ENCODE results near the gene TNFRSF18. TPM values are rescaled to one million over a fixed set of nuclear protein-coding genes. Genes with fewer than 3 reads are reported as not detected.
"Not testable (repeated sequence)": the region's sequence is repeated elsewhere in the genome, so short reads cannot be mapped to it uniquely, and the experiment has no call there.

The TNFRSF18 gene
- total and polyA plus RNA-seq, 2 donors, result 0.77 TPM; not detected in 1

- Histone ChIP-seq H3K36me3 (ENCODE audit: insufficient read depth) (no peaks in the 10 kb centered on the region), H3K4me3 (ENCODE audit: low read depth, low read length) (no peak overlapping the region), H3K27ac (ENCODE audit: low read depth) (no peak overlapping the region), H3K4me1 (ENCODE audit: insufficient read depth) (no peaks in the 10 kb centered on the region)
- WGBS, result 92% methylated on average over 48 of the region's 48 CpGs
- no peak for DNase-seq (ENCODE audit: extremely low spot score)
These were observed 8.6 kb downstream of the TNFRSF18 start for GRCh38 chr1:1197551-1198422.

DNA sequence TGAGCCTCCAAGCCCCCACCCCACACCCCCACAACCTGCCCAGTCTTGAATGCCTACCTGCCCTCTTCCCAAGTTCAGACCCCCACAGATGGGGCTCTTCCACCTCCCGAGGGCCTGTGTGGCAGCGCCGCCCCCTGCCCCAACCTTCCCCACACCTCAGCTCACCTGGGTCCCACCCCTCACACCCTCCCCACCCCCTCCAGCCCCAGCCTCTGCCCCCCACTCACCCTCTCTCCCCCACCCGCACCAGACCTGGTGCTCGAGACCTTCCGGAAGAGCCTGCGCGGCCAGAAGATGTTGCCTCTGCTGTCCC is 9.2 kb downstream of the TNFRSF18 start:
- H3K4me3 ChIP-seq (ENCODE audit: low read depth, low read length), result no peak overlapping the region
- no peak for DNase-seq (ENCODE audit: extremely low spot score)
- H3K4me1 ChIP-seq (ENCODE audit: insufficient read depth), result no peaks in the 10 kb centered on the region
- H3K36me3 ChIP-seq (ENCODE audit: insufficient read depth), result no peaks in the 10 kb centered on the region
- no peak overlapping the region for H3K27ac ChIP-seq (ENCODE audit: low read depth)
- 83% methylated on average over 8 of the region's 8 CpGs for WGBS

DNA sequence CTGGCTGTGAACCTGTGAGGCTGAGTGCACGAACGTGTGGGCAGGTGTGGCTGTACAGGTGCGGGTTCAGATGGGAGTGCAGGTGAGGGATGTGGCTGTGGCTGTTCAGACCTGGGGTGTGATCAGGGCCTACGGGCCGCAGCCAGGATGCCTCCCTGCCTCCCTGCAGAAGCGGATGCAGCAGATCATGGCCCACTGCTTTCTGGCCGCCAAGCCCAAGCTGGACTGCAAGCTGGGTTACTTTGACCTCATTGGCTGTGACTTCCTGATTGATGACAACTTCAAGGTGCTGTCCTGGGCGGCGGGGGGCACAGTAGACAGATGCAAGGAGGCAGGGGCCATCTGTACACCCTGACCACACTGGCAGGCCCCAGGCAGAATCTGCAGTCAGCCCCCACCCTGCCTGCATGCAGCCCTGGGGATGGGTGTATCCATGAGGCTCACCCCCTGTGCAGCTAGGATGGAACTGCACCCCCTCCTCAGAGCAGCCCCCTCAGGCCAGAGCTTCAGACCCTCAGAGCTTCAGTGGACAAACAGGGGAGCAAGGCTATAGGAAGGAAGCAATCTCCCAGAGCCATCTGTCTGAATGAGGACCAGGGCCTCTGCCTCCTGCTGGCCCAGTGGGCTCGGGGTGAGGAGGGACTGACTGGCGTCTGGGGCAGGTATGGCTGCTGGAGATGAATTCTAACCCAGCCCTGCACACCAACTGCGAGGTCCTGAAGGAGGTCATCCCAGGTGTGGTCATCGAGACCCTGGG is 9.8 kb downstream of the TNFRSF18 start:
- Histone ChIP-seq H3K36me3 (ENCODE audit: insufficient read depth) (no peaks in the 10 kb centered on the region), H3K4me3 (ENCODE audit: low read depth, low read length) (no peak overlapping the region), H3K4me1 (ENCODE audit: insufficient read depth) (no peaks in the 10 kb centered on the region), H3K27ac (ENCODE audit: low read depth) (no peak overlapping the region)
- WGBS, result 80% methylated on average over 13 of the region's 13 CpGs
- DNase-seq (ENCODE audit: extremely low spot score), result no peak

GRCh38 chr1:1195726-1196125 is 10.7 kb downstream of the TNFRSF18 start:
- H3K36me3 ChIP-seq (ENCODE audit: insufficient read depth); H3K4me1 ChIP-seq (ENCODE audit: insufficient read depth); H3K4me3 ChIP-seq (ENCODE audit: low read depth, low read length); DNase-seq (ENCODE audit: extremely low spot score); H3K27ac ChIP-seq (ENCODE audit: low read depth): not testable (repeated sequence)
- WGBS, result 94% methylated on average over 6 of the region's 6 CpGs

DNA sequence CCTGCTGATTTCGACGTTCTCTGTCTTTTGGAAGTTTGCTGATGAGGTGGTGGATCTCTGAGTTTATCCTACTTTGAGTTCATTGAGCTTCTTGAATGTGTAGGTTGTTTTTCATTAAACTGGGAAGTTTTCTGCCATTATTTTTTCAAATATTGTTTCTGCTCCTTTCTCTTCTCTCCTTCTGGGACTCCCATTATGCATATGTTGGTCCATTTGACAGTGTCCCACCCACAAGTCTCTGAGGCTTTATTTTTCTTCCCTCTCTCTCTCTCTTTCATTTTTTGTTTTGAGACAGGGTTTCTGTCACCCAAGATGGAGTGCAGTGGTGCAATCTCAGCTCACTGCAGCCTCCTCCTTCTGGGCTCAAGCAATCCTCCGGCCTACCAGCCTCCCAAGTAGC is 11.7 kb downstream of the TNFRSF18 start:
- Histone ChIP-seq H3K4me3 (ENCODE audit: low read depth, low read length) (no peak overlapping the region), H3K4me1 (ENCODE audit: insufficient read depth) (no peaks in the 10 kb centered on the region), H3K27ac (ENCODE audit: low read depth) (no peak overlapping the region), H3K36me3 (ENCODE audit: insufficient read depth) (no peaks in the 10 kb centered on the region)
- 75% methylated on average over 3 of the region's 3 CpGs for WGBS
- no peak for DNase-seq (ENCODE audit: extremely low spot score)

- WGBS, result 83% methylated on average over 11 of the region's 11 CpGs
- H3K36me3 ChIP-seq (ENCODE audit: insufficient read depth), result no peaks in the 10 kb centered on the region
- H3K27ac ChIP-seq (ENCODE audit: low read depth), result no peak overlapping the region
- H3K4me1 ChIP-seq (ENCODE audit: insufficient read depth), result no peaks in the 10 kb centered on the region
- no peak for DNase-seq (ENCODE audit: extremely low spot score)
- no peak overlapping the region for H3K4me3 ChIP-seq (ENCODE audit: low read depth, low read length)
These were observed 14.7 kb downstream of the TNFRSF18 start for GRCh38 chr1:1191734-1192133.

DNA sequence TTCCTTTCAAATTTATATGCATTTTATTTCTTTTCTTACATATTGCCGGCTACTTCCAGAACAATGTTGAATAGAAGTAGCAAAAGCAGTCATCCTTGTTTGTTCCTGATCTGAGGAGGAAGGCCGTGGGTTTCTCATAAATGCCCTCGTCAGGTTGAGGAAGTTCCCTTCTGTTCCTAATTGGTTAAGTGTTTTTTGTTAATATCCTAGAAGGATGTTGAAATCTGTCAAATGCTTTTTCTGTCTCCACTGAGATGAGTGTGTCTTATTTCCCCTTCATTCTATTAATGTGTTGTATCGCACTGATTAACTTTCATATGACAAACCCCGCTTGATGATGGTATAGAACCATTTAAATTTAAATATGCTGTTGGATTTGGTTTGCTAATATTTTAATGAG is 17.3 kb downstream of the TNFRSF18 start:
- 74% methylated on average over 5 of the region's 5 CpGs for WGBS

DNA sequence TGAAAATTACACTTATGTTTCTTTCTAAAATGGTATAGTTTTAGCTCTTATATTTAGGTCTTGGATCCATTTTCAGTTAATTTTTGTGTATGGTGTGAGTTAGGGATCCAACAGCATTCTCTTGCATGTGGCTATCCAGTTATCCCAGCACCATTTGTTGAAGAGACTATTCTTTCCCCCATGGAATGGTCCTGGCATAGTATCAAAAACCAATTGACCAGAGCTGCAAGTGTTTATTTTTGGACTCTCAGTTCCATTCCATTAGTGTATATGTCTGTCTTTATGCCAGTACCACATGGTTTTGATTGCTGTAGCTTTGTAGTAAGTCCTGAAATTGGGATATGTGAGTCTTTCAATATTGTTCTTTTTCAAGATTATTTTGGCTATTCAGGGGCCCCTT is 18.5 kb downstream of the TNFRSF18 start:
- Histone ChIP-seq H3K4me3 (ENCODE audit: low read depth, low read length) (no peak overlapping the region), H3K27ac (ENCODE audit: low read depth) (no peak overlapping the region), H3K4me1 (ENCODE audit: insufficient read depth) (no peaks in the 10 kb centered on the region), H3K36me3 (ENCODE audit: insufficient read depth) (no peaks in the 10 kb centered on the region)
- DNase-seq (ENCODE audit: extremely low spot score), result no peak

More for the DNA sequence above, 17.3 kb downstream of the TNFRSF18 start:
- no peaks in the 10 kb centered on the region for H3K4me1 ChIP-seq (ENCODE audit: insufficient read depth)
- no peaks in the 10 kb centered on the region for H3K36me3 ChIP-seq (ENCODE audit: insufficient read depth)
- no peak overlapping the region for H3K27ac ChIP-seq (ENCODE audit: low read depth)
- no peak overlapping the region for H3K4me3 ChIP-seq (ENCODE audit: low read depth, low read length)
- DNase-seq (ENCODE audit: extremely low spot score), result no peak

- WGBS, result 77% methylated on average over 31 of the region's 31 CpGs
- Histone ChIP-seq H3K4me3 (ENCODE audit: low read depth, low read length) (no peak overlapping the region), H3K27ac (ENCODE audit: low read depth) (no peak overlapping the region), H3K36me3 (ENCODE audit: insufficient read depth) (no peaks in the 10 kb centered on the region), H3K4me1 (ENCODE audit: insufficient read depth) (no peaks in the 10 kb centered on the region)
- no peak for DNase-seq (ENCODE audit: extremely low spot score)
These were observed 21.2 kb downstream of the TNFRSF18 start for GRCh38 chr1:1185101-1185765.

DNA sequence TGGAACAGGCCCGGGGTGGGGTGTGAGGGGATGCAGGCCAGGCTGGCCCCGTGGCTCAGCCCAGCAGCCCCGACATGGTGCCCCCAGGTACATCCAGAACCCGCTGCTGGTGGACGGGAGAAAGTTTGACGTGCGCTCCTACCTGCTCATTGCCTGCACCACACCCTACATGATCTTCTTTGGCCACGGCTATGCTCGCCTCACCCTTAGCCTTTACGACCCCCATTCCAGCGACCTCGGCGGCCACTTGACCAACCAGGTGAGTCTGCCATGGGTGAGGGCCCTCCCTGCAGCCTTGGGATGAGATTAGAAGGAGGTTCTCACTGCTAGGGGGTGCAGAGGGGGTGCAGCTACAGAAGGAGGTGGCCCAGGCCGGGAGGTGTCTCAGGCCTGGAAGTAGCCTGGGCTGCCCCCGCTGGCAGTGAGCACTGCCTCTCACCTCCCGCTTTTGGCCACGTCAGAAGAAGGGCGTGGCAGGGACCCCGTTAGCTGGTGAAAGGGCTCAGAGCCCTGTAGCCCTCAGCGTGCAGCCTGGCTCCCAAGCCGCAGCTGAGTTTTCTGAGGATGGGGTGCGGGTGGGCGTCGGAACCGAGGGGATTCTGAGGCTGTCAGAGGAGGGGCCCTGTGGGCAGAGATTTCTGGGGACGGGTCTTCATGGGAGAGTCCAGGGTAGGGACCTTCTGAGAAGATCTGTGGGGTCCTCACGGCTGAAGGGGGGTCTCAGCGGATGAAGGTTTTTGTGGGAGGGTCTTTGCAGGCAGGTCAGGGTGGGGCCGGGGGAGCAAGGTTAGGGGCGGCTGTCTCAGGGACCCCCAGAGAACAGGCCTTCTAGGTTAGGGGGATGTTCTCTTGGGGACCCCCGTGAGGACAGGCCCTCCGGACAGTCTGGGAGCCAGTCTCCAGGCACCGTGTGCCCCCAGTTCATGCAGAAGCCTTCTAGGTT is 22.3 kb downstream of the TNFRSF18 start:
- Histone ChIP-seq H3K36me3 (ENCODE audit: insufficient read depth) (no peaks in the 10 kb centered on the region), H3K4me1 (ENCODE audit: insufficient read depth) (no peaks in the 10 kb centered on the region), H3K27ac (ENCODE audit: low read depth) (no peak overlapping the region), H3K4me3 (ENCODE audit: low read depth, low read length) (no peak overlapping the region)
- DNase-seq (ENCODE audit: extremely low spot score), result no peak
- 78% methylated on average over 32 of the region's 33 CpGs for WGBS

DNA sequence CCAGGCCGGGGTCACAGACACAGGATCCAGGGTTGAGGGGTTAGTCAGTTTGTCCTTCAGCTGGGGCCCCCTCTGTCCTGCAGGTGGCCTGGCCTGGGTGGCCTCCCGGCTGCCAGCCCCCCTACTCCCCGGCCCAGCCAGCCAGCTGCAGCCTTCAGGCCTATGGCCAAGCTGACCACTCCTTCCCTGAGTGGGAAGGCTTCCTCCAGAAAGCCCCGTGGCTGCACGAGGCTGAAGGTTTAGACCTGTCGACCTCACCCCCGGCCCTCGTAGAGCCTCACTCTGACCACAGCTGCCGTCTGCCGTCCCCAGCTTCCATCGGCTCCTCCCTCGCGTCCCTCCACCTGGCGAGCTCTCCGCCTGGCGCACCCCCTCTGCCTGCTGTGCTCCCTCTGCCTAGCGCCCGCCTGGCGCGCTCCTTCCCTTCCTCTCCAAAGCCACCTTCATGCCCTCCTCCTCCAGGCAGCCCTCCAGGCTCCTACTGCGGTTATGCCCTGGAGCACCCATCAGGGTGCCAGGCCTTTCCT is 23.1 kb downstream of the TNFRSF18 start:
- Histone ChIP-seq H3K36me3 (ENCODE audit: insufficient read depth) (no peaks in the 10 kb centered on the region), H3K4me1 (ENCODE audit: insufficient read depth) (no peaks in the 10 kb centered on the region), H3K4me3 (ENCODE audit: low read depth, low read length) (no peak overlapping the region), H3K27ac (ENCODE audit: low read depth) (no peak overlapping the region)
- WGBS, result 71% methylated on average over 21 of the region's 21 CpGs
- DNase-seq (ENCODE audit: extremely low spot score), result no peak

DNA sequence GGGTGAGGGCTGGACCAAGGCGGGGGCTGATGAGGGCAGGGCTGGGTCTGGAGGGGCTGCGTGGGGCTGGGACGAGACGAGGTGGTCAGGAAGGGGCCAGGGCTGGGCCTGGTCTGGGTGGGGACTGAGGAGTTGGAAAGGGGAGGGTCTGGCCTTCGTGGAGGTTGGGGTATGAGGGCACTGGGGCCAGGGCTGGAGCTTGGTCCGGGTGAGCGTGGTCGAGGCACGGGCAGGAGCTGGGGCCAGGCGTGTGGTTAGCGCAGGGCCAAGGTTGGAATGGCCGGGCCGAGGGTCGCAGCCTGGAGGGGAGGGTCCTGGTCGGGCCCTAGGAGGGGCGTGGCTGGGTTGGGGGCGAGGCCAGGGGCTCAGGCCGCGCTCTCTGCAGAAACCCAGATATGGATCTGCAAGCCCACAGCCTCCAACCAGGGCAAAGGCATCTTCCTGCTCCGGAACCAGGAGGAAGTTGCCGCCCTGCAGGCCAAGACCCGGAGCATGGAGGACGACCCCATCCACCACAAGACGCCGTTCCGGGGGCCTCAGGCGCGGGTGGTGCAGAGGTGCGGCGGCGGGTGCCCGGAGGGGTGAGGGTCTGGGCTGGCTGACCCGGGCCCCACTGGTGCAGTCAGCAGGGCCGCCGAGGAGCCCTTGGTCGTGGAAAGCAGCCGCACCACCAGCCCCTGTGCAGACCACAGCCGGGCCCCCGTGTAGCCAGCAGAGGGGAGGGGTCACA is 23.7 kb downstream of the TNFRSF18 start:
- Histone ChIP-seq H3K27ac (ENCODE audit: low read depth) (no peak overlapping the region), H3K4me3 (ENCODE audit: low read depth, low read length) (no peak overlapping the region), H3K4me1 (ENCODE audit: insufficient read depth) (no peaks in the 10 kb centered on the region), H3K36me3 (ENCODE audit: insufficient read depth) (no peaks in the 10 kb centered on the region)
- DNase-seq (ENCODE audit: extremely low spot score), result no peak
- 62% methylated on average over 39 of the region's 39 CpGs for WGBS
